ENCODE measurements around the gene SLC6A18.

- no peak for TF ChIP-seq ZNF426 (tag by site-specific recombination; IDR thresholded peaks at IDR 0.05)
- no peak for TF ChIP-seq PRDM10 (tag by site-specific recombination; IDR thresholded peaks at IDR 0.05)
- no peak for TF ChIP-seq TCF7L2 (IDR thresholded peaks at IDR 0.05; ENCODE audit: borderline replicate concordance, low read depth, low read length)
- no peak for TF ChIP-seq CTCF (tag by site-specific recombination; IDR thresholded peaks at IDR 0.05)
- no peak for TF ChIP-seq ZNF843 (tag by site-specific recombination; IDR thresholded peaks at IDR 0.05)
- TF ChIP-seq REST (tag by site-specific recombination; IDR thresholded peaks at IDR 0.05): no peak
- no peak for TF ChIP-seq ZNF664 (tag by site-specific recombination; IDR thresholded peaks at IDR 0.05)
- TF ChIP-seq TRIM28 (IDR thresholded peaks at IDR 0.05; ENCODE audit: borderline replicate concordance, low read length): no peak
- no peak for TF ChIP-seq BCL11A (tag by site-specific recombination; IDR thresholded peaks at IDR 0.05; ENCODE audit: low read depth)
- TF ChIP-seq MZF1 (tag by site-specific recombination; IDR thresholded peaks at IDR 0.05; ENCODE audit: borderline replicate concordance): no peak
- no peak for TF ChIP-seq ZNF174 (tag by site-specific recombination; IDR thresholded peaks at IDR 0.05)
- TF ChIP-seq ZNF76 (tag by site-specific recombination; IDR thresholded peaks at IDR 0.05; ENCODE audit: borderline replicate concordance, low read depth): no peak
- TF ChIP-seq ZBTB11 (tag by site-specific recombination; conservative IDR thresholded peaks at IDR 0.05; ENCODE audit: low read depth): no peak
- TF ChIP-seq GFI1B (tag by site-specific recombination; IDR thresholded peaks at IDR 0.05): no peak
Measured at GRCh38 chr5:1278216-1278615, 53.0 kb downstream of the SLC6A18 start.
